ENCODE data around the gene LYRM4.

GRCh38 chr6:5121956-5122355 lies 138.8 kb downstream of the LYRM4 start:
- TF ChIP-seq CTCF (IDR thresholded peaks at IDR 0.05) (no peak), POLR2A (IDR thresholded peaks at IDR 0.05; ENCODE audit: low read depth) (no peak)

Measured in esophagus muscularis mucosa (tissue), 3 donors.